ENCODE data around the gene PRKAR1B.

PRKAR1B gene

DNA sequence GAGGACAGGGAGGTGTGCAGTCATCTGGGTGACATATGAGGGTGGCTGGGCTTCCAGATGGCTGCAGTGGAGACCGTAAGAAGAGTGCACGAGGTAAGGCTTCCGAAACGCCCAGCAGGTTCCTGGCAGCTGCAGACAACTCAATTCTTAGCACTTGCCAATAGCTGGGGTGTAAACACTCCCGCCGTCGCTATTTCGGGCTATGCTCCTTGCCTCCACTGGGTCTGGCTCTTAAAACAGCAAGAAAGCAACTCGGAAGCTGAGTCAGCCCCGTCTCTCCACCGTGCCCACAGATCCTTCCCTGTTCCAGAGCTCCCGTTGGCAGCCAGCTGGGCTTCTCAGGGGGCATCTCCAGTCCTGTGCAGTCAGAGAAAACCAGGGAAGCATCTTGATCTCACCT lies 201.3 kb downstream of the PRKAR1B start:
- Histone ChIP-seq H2AFZ (ENCODE audit: low read length) (no peak overlapping the region), H3K4me2 (ENCODE audit: low read depth, low read length, poor library complexity, severe bottlenecking) (no peak overlapping the region), H4K20me1 (ENCODE audit: insufficient read depth, low read length, poor library complexity, severe bottlenecking) (peaks cover 3% of the 10 kb centered on the region)

DNA sequence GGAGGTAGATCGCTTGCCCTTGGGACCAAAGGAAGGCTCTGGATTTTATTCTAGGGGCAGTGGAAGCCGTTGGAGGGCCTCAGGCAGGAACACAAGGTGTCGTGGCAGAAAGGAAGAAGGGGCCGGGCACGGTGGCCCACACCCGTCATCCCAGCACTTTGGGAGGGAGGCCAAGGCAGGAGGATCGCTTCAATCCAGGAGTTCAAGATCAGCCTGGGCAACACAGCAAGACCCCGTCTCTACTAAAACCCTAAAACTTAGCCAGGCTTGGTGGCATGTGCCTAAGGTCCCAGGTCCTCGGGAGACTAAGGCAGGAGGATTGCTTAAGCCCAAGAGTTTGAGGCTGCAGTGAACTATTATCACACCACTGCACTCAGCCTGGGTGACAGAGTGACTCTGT lies 202.3 kb downstream of the PRKAR1B start:
- Histone ChIP-seq H3K4me2 (ENCODE audit: low read depth, low read length, poor library complexity, severe bottlenecking) (no peak overlapping the region), H3K27me3 (ENCODE audit: insufficient read depth, low read length, poor library complexity, severe bottlenecking) (peaks cover 22% of the 10 kb centered on the region), H3F3A (ENCODE audit: low read depth) (no peaks in the 10 kb centered on the region), H3K4me3 (ENCODE audit: low read length, poor library complexity, severe bottlenecking) (no peak overlapping the region), H3K4me1 (ENCODE audit: insufficient read depth, low read length, poor library complexity, severe bottlenecking) (peaks cover 10% of the 10 kb centered on the region), H4K20me1 (ENCODE audit: insufficient read depth, low read length, poor library complexity, severe bottlenecking) (peaks cover 5% of the 10 kb centered on the region), H2AFZ (ENCODE audit: low read length) (no peak overlapping the region), H3K79me2 (ENCODE audit: insufficient read depth, low read length) (no peaks in the 10 kb centered on the region), H3K9me2 (replicated peaks; ENCODE audit: low read depth, low read length) (no peaks in the 10 kb centered on the region), H3K9ac (ENCODE audit: low read depth, low read length, poor library complexity, severe bottlenecking) (no peak overlapping the region), H3K36me3 (ENCODE audit: insufficient read depth, low read length) (no peaks in the 10 kb centered on the region), H3K9me3 (ENCODE audit: insufficient read depth, low read depth, low read length) (no peaks in the 10 kb centered on the region; the same call in 1 of the 2 replicates)
- TF ChIP-seq, protein P1, sequence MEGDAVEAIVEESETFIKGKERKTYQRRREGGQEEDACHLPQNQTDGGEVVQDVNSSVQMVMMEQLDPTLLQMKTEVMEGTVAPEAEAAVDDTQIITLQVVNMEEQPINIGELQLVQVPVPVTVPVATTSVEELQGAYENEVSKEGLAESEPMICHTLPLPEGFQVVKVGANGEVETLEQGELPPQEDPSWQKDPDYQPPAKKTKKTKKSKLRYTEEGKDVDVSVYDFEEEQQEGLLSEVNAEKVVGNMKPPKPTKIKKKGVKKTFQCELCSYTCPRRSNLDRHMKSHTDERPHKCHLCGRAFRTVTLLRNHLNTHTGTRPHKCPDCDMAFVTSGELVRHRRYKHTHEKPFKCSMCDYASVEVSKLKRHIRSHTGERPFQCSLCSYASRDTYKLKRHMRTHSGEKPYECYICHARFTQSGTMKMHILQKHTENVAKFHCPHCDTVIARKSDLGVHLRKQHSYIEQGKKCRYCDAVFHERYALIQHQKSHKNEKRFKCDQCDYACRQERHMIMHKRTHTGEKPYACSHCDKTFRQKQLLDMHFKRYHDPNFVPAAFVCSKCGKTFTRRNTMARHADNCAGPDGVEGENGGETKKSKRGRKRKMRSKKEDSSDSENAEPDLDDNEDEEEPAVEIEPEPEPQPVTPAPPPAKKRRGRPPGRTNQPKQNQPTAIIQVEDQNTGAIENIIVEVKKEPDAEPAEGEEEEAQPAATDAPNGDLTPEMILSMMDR (conservative IDR thresholded peaks at IDR 0.05; ENCODE audit: low read length): no peak
- no peak for TF ChIP-seq EZH2phosphoT487 (IDR thresholded peaks at IDR 0.05; ENCODE audit: borderline replicate concordance)

More for the DNA sequence above, 201.3 kb downstream of the PRKAR1B start:
- no peak overlapping the region for H3K9ac ChIP-seq (ENCODE audit: low read depth, low read length, poor library complexity, severe bottlenecking)
- no peaks in the 10 kb centered on the region for H3K79me2 ChIP-seq (ENCODE audit: insufficient read depth, low read length)
- H3F3A ChIP-seq (ENCODE audit: low read depth): no peaks in the 10 kb centered on the region
- no peak for TF ChIP-seq EZH2phosphoT487 (IDR thresholded peaks at IDR 0.05; ENCODE audit: borderline replicate concordance)
- TF ChIP-seq, protein P1 (conservative IDR thresholded peaks at IDR 0.05; ENCODE audit: low read length): no peak
- H3K27me3 ChIP-seq (ENCODE audit: insufficient read depth, low read length, poor library complexity, severe bottlenecking): peaks cover 14% of the 10 kb centered on the region
- peaks cover 10% of the 10 kb centered on the region for H3K4me1 ChIP-seq (ENCODE audit: insufficient read depth, low read length, poor library complexity, severe bottlenecking)
- no peaks in the 10 kb centered on the region for H3K9me2 ChIP-seq (replicated peaks; ENCODE audit: low read depth, low read length)
- H3K36me3 ChIP-seq (ENCODE audit: insufficient read depth, low read length): no peaks in the 10 kb centered on the region
- H3K9me3 ChIP-seq (ENCODE audit: insufficient read depth, low read depth, low read length): no peaks in the 10 kb centered on the region; the same call in 1 of the 2 replicates
- H3K4me3 ChIP-seq (ENCODE audit: low read length, poor library complexity, severe bottlenecking): no peak overlapping the region

DNA sequence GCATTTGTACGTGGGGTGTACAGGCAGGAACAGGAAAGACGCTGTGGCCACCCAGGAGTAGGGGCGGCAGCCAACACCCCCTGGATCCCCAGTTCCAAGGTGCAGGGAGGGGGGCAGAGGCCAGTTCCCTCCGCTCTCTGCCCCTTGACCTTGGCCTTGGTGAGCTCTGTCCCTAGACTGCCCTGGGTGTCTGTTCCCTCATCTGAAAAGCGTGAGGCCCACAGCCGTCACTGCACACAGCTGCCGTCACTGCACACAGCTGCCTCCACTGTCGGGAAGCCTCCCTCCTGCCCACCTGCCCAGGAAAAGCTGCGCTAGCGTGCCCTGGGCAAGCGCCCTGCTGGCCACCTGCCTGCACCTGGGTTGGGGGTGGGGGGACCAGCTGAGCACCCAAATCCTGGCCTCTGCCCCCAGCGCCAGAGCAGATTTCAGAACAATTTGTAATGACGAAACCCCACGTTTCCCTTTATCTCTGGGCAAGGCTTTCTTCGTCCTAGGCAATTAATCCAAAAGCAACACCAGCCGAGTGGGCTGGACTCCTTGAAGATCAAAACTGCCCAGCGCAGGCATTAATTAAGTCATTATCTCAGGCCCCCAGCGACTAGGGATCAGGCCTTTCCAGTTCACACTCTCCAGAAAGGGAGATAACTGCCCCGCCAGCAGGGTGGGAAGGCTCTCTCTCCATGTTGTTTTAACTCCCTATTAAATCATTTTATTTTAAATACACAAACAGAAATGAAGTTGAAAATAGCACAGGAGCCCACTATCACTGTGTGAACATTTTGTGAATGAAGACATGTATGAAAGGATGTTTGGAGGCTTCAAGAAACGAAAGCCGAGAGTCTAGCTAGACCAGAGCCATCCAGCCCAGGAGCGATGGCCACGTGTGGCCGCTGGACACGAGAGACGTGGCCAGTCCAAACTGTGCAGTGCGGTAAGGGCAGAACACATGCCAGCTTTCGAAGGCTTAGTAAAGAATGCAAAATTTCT lies 203.4 kb downstream of the PRKAR1B start:
- Histone ChIP-seq H3K27me3 (ENCODE audit: insufficient read depth, low read length, poor library complexity, severe bottlenecking) (peaks cover 25% of the 10 kb centered on the region), H3K79me2 (ENCODE audit: insufficient read depth, low read length) (no peaks in the 10 kb centered on the region), H3K4me2 (ENCODE audit: low read depth, low read length, poor library complexity, severe bottlenecking) (no peak overlapping the region), H3K9ac (ENCODE audit: low read depth, low read length, poor library complexity, severe bottlenecking) (no peak overlapping the region), H3F3A (ENCODE audit: low read depth) (no peaks in the 10 kb centered on the region), H3K36me3 (ENCODE audit: insufficient read depth, low read length) (no peaks in the 10 kb centered on the region), H3K9me3 (ENCODE audit: insufficient read depth, low read depth, low read length) (no peaks in the 10 kb centered on the region), H2AFZ (ENCODE audit: low read length) (no peak overlapping the region), H4K20me1 (ENCODE audit: insufficient read depth, low read length, poor library complexity, severe bottlenecking) (peaks cover 5% of the 10 kb centered on the region), H3K9me2 (replicated peaks; ENCODE audit: low read depth, low read length) (no peaks in the 10 kb centered on the region), H3K4me1 (ENCODE audit: insufficient read depth, low read length, poor library complexity, severe bottlenecking) (peaks cover 10% of the 10 kb centered on the region), H3K4me3 (ENCODE audit: low read length, poor library complexity, severe bottlenecking) (no peak overlapping the region)
- TF ChIP-seq, protein P1 (conservative IDR thresholded peaks at IDR 0.05; ENCODE audit: low read length): no peak
- no peak for TF ChIP-seq EZH2phosphoT487 (IDR thresholded peaks at IDR 0.05; ENCODE audit: borderline replicate concordance)

Data from Loucy (cell line).